ENCODE data around the gene RFX3. TPM values are rescaled to one million over a fixed set of nuclear protein-coding genes. Genes with fewer than 3 reads are reported as not detected.

RFX3 gene
- total RNA-seq, 1 donor from 2014 or later = 12.1 TPM

DNA sequence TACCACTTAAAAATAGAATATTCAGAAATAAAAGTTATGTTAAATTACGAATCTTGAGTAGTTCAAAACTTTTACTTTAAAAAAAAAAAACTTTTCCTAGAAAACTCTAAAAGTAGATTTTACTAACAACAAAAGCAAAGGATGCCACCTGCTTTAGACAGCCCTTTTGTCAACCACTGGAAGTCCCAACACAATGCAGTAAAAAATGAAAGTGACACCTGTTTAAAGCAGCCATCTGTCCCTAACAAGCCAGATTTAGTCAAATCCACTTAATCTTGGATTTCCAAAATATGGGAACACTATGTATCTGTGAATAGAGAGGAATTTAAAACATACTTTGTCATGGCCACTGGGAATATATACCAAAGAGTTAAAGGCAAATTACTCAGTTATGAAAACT, 3.8 kb downstream of the RFX3 start:
- no peak overlapping the region for H3K27ac ChIP-seq (ENCODE audit: low read depth, low read length)

DNA sequence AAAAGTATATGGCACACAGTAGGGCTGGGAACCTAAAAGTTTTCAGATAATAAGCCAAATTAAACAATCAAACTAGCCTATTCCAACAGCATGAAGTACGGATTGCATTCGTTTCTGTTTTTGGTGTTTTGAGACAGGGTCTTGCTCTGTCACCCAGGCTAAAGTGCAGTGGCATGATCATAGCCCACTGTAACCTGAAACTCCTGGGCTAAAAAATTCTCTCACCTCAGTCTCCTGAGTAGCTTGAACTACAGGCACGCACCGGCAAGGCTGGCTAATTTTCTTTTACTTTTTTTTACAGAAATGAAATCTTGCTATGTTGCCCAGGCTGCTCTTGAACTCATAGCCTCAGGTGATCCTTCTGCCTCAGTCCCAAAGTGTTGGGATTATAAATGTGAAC, 5.2 kb downstream of the RFX3 start:
- no peak overlapping the region for H3K4me2 ChIP-seq (ENCODE audit: low read length)
- H3K4me1 ChIP-seq (ENCODE audit: insufficient read depth, low read length) = peaks cover 3% of the 10 kb centered on the region
- DNase-seq (ENCODE audit: low read depth) (no peak), FAIRE-seq (no peak)
- Mint-ChIP-seq H3K4me3 (ENCODE audit: unreplicated experiment) (no peak overlapping the region), H3K36me3 (ENCODE audit: low read depth, unreplicated experiment) (no peaks in the 10 kb centered on the region), H3K27ac (ENCODE audit: unreplicated experiment) (no peak overlapping the region), H3K4me1 (ENCODE audit: low read depth, unreplicated experiment) (peaks cover 17% of the 10 kb centered on the region), H3K9me3 (ENCODE audit: unreplicated experiment) (no peaks in the 10 kb centered on the region), H3K27me3 (ENCODE audit: low read depth, unreplicated experiment) (no peaks in the 10 kb centered on the region)
- H3K9ac ChIP-seq (ENCODE audit: low read length) = no peak overlapping the region
- peaks cover 56% of the 10 kb centered on the region for H3K79me2 ChIP-seq (ENCODE audit: insufficient read depth, low read length)
- no peaks in the 10 kb centered on the region for H3K36me3 ChIP-seq (ENCODE audit: insufficient read depth, low read length)
- H3K9me3 ChIP-seq (ENCODE audit: insufficient read depth, low read depth, low read length) = no peaks in the 10 kb centered on the region
- H3K27ac ChIP-seq (ENCODE audit: low read depth, low read length) = no peak overlapping the region
- H2AFZ ChIP-seq (ENCODE audit: low read depth, low read length) = no peak overlapping the region
- H3K4me3 ChIP-seq (ENCODE audit: insufficient read depth, low read depth, low read length) = no peak overlapping the region
- H3K27me3 ChIP-seq (ENCODE audit: insufficient read depth, low read length) = no peaks in the 10 kb centered on the region
- TF ChIP-seq, protein P1, sequence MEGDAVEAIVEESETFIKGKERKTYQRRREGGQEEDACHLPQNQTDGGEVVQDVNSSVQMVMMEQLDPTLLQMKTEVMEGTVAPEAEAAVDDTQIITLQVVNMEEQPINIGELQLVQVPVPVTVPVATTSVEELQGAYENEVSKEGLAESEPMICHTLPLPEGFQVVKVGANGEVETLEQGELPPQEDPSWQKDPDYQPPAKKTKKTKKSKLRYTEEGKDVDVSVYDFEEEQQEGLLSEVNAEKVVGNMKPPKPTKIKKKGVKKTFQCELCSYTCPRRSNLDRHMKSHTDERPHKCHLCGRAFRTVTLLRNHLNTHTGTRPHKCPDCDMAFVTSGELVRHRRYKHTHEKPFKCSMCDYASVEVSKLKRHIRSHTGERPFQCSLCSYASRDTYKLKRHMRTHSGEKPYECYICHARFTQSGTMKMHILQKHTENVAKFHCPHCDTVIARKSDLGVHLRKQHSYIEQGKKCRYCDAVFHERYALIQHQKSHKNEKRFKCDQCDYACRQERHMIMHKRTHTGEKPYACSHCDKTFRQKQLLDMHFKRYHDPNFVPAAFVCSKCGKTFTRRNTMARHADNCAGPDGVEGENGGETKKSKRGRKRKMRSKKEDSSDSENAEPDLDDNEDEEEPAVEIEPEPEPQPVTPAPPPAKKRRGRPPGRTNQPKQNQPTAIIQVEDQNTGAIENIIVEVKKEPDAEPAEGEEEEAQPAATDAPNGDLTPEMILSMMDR (IDR thresholded peaks at IDR 0.05; ENCODE audit: insufficient read depth, low read depth, low read length) = no peak
- no peak for TF ChIP-seq EZH2 (IDR thresholded peaks at IDR 0.05; ENCODE audit: insufficient read depth, low read length)
- H4K20me1 ChIP-seq (ENCODE audit: insufficient read depth, low read length) = no peaks in the 10 kb centered on the region

More for the DNA sequence above, 3.8 kb downstream of the RFX3 start:
- no peak overlapping the region for H3K27ac Mint-ChIP-seq (ENCODE audit: unreplicated experiment)
- no peak for DNase-seq (ENCODE audit: low read depth)
- Histone ChIP-seq H3K4me2 (ENCODE audit: low read length) (no peak overlapping the region), H3K9ac (ENCODE audit: low read length) (no peak overlapping the region), H3K4me1 (ENCODE audit: insufficient read depth, low read length) (peaks cover 3% of the 10 kb centered on the region), H3K4me3 (ENCODE audit: insufficient read depth, low read depth, low read length) (no peak overlapping the region), H2AFZ (ENCODE audit: low read depth, low read length) (no peak overlapping the region), H3K36me3 (ENCODE audit: insufficient read depth, low read length) (no peaks in the 10 kb centered on the region), H3K79me2 (ENCODE audit: insufficient read depth, low read length) (peaks cover 52% of the 10 kb centered on the region), H3K27me3 (ENCODE audit: insufficient read depth, low read length) (no peaks in the 10 kb centered on the region), H3K9me3 (ENCODE audit: insufficient read depth, low read depth, low read length) (no peaks in the 10 kb centered on the region), H4K20me1 (ENCODE audit: insufficient read depth, low read length) (no peaks in the 10 kb centered on the region)
- FAIRE-seq = no peak
- peaks cover 12% of the 10 kb centered on the region for H3K4me1 Mint-ChIP-seq (ENCODE audit: low read depth, unreplicated experiment)
- TF ChIP-seq, protein P1 (IDR thresholded peaks at IDR 0.05; ENCODE audit: insufficient read depth, low read depth, low read length) = no peak
- no peak for TF ChIP-seq EZH2 (IDR thresholded peaks at IDR 0.05; ENCODE audit: insufficient read depth, low read length)
- no peak overlapping the region for H3K4me3 Mint-ChIP-seq (ENCODE audit: unreplicated experiment)
- no peaks in the 10 kb centered on the region for H3K27me3 Mint-ChIP-seq (ENCODE audit: low read depth, unreplicated experiment)
- no peaks in the 10 kb centered on the region for H3K36me3 Mint-ChIP-seq (ENCODE audit: low read depth, unreplicated experiment)
- H3K9me3 Mint-ChIP-seq (ENCODE audit: unreplicated experiment) = no peaks in the 10 kb centered on the region

DNA sequence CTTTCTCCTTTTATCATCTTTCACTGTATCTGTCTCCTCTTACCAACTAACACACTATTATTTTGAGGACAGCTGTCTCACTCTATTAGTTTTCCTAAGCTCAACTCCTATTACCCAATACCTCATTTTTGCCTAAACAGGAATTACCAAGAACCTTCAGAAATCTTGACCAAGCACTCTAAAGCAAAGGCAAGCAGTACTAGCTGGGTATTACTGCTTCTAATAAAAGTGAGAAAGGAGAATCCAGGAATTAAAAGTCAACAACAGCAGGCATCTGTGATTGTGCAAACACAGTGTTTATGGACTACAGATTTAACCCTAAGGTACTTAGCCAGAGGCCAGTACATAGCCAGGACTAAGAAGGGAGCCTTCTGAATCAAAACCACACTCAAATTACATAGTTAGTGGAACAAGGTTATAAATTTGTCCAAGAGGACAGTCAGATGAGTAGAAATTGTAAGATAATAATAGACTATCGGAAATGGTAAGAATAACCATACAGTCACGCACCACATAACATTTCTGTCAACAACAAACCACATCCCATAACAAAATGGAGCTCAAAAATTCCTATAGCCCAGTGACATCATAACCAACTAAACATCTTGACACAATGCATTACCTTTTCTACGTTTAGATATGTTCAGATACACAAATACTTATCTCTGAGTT, 8.3 kb downstream of the RFX3 start:
- DNase-seq (ENCODE audit: low read depth) (no peak), FAIRE-seq (no peak)
- Mint-ChIP-seq H3K4me1 (ENCODE audit: low read depth, unreplicated experiment) (peaks cover 13% of the 10 kb centered on the region), H3K4me3 (ENCODE audit: unreplicated experiment) (no peak overlapping the region), H3K9me3 (ENCODE audit: unreplicated experiment) (no peaks in the 10 kb centered on the region), H3K27me3 (ENCODE audit: low read depth, unreplicated experiment) (no peaks in the 10 kb centered on the region), H3K36me3 (ENCODE audit: low read depth, unreplicated experiment) (no peaks in the 10 kb centered on the region), H3K27ac (ENCODE audit: unreplicated experiment) (no peak overlapping the region)
- Histone ChIP-seq H4K20me1 (ENCODE audit: insufficient read depth, low read length) (no peaks in the 10 kb centered on the region), H3K4me2 (ENCODE audit: low read length) (no peak overlapping the region), H2AFZ (ENCODE audit: low read depth, low read length) (no peak overlapping the region), H3K4me1 (ENCODE audit: insufficient read depth, low read length) (no peaks in the 10 kb centered on the region), H3K4me3 (ENCODE audit: insufficient read depth, low read depth, low read length) (no peak overlapping the region), H3K36me3 (ENCODE audit: insufficient read depth, low read length) (no peaks in the 10 kb centered on the region), H3K79me2 (ENCODE audit: insufficient read depth, low read length) (peaks cover 34% of the 10 kb centered on the region), H3K27me3 (ENCODE audit: insufficient read depth, low read length) (no peaks in the 10 kb centered on the region), H3K9ac (ENCODE audit: low read length) (no peak overlapping the region), H3K9me3 (ENCODE audit: insufficient read depth, low read depth, low read length) (no peaks in the 10 kb centered on the region), H3K27ac (ENCODE audit: low read depth, low read length) (no peak overlapping the region)
- TF ChIP-seq, protein P1 (IDR thresholded peaks at IDR 0.05; ENCODE audit: insufficient read depth, low read depth, low read length) = no peak
- no peak for TF ChIP-seq EZH2 (IDR thresholded peaks at IDR 0.05; ENCODE audit: insufficient read depth, low read length)

All from astrocyte (in vitro differentiated cells and primary cell).